IMR-90 (cell line): ENCODE results near the gene HAUS3. TPM values are rescaled to one million over a fixed set of nuclear protein-coding genes. Genes with fewer than 3 reads are reported as not detected.

Experiments used
- ATAC-seq: fragments of 200-7000 bp; cut with Tn5 transposase; 2 replicates; pipeline ENCODE4 v1.9.1; 2020; ENCODE audit warnings: low read depth, mild to moderate bottlenecking, moderate library complexity
- BruUV-seq: library from RNA; stranded (reverse); fragments of 400-500 nt; replicated peaks from 2 replicates; lab custom pipeline; 2021; lab: Mats Ljungman, UMichigan
- CTCF ChIA-PET: fragments of 300-600 bp; formaldehyde crosslinking; extraction: SDS; loops from one replicate; lab custom pipeline; 2021; ENCODE audit warnings: antibody characterized with exemption; lab: Yijun Ruan, JAX
- POLR2A ChIA-PET: fragments of 300-600 bp; sonication (Branson Sonifier 250); formaldehyde crosslinking; loops from one replicate; lab custom pipeline; 2022; ENCODE audit warnings: antibody characterized with exemption; ENCODE audit not compliant: unreplicated experiment; lab: Charles Lee
- DNase-seq: peaks from one replicate; pipeline ENCODE4 v3.0.0; 2013
- H2AFZ ChIP-seq: replicated peaks from 2 replicates; pipeline ENCODE3; 2013; ENCODE audit warnings: low read length, mild to moderate bottlenecking; ENCODE audit not compliant: poor library complexity
- H2AK5ac ChIP-seq: 2 replicates; pipeline ENCODE4 v1.6.1; 2013; ENCODE audit warnings: low read depth, low read length, inconsistent platforms
- H2AK9ac ChIP-seq: replicated peaks from 2 replicates; pipeline ENCODE3; 2013; ENCODE audit warnings: mild to moderate bottlenecking, low read depth, low read length, moderate library complexity; ENCODE audit not compliant: poor library complexity
- H2BK120ac ChIP-seq: 2 replicates; pipeline ENCODE4 v1.6.1; 2013; ENCODE audit warnings: low read depth, low read length, inconsistent platforms
- H2BK15ac ChIP-seq: 3 replicates; pipeline ENCODE4 v1.6.1; 2013; ENCODE audit warnings: low read depth, low read length, inconsistent platforms
- H2BK20ac ChIP-seq: 2 replicates; pipeline ENCODE4 v1.6.1; 2013; ENCODE audit warnings: low read depth, mild to moderate bottlenecking, inconsistent platforms, low read length, moderate library complexity
- H2BK5ac ChIP-seq: 2 replicates; pipeline ENCODE4 v1.6.1; 2013; ENCODE audit warnings: mild to moderate bottlenecking, low read depth, low read length, inconsistent platforms; ENCODE audit not compliant: poor library complexity, severe bottlenecking
- H3K14ac ChIP-seq: replicated peaks from 2 replicates; pipeline ENCODE4 v1.6.1; 2013; ENCODE audit warnings: low read depth, low read length, inconsistent platforms
- H3K18ac ChIP-seq: 2 replicates; pipeline ENCODE4 v1.6.1; 2013; ENCODE audit warnings: low read depth, low read length, control low read depth
- H3K23ac ChIP-seq: 2 replicates; pipeline ENCODE4 v1.6.1; 2013; ENCODE audit warnings: low read depth, low read length, inconsistent platforms
- H3K27ac ChIP-seq: 2 replicates; pipeline ENCODE4 v1.5.1; 2013; ENCODE audit warnings: mild to moderate bottlenecking, control low read depth, low read length; ENCODE audit not compliant: insufficient read depth
- H3K27me3 ChIP-seq: 2 replicates; pipeline ENCODE4 v1.6.1; 2013; ENCODE audit warnings: low read length; ENCODE audit not compliant: control insufficient read depth, insufficient read depth
- H3K36me3 ChIP-seq: 2 replicates; pipeline ENCODE4 v1.6.1; 2013; ENCODE audit warnings: low read length, mixed read lengths; ENCODE audit not compliant: control insufficient read depth, insufficient read depth
- H3K4ac ChIP-seq: 2 replicates; pipeline ENCODE4 v1.6.1; 2013; ENCODE audit warnings: low read depth, low read length, inconsistent platforms
- H3K4me1 ChIP-seq: 2 replicates; pipeline ENCODE4 v1.6.1; 2013; ENCODE audit warnings: low read length, mixed read lengths; ENCODE audit not compliant: control insufficient read depth, insufficient read depth
- H3K4me2 ChIP-seq: 2 replicates; pipeline ENCODE4 v1.6.1; 2013; ENCODE audit warnings: low read depth, mild to moderate bottlenecking, control low read depth, low read length, moderate library complexity
- H3K4me3 ChIP-seq: 2 replicates; pipeline ENCODE4 v1.5.1; 2013; ENCODE audit warnings: low read depth, mild to moderate bottlenecking, control low read depth, low read length, moderate library complexity; ENCODE audit not compliant: insufficient read depth
- H3K56ac ChIP-seq: 2 replicates; pipeline ENCODE4 v1.6.1; 2013; ENCODE audit warnings: low read length, inconsistent platforms; ENCODE audit not compliant: insufficient read depth; ENCODE audit errors: extremely low read depth
- H3K79me1 ChIP-seq, 2 experiments: 2 replicates each; pipeline ENCODE4 v1.6.1; 2013; ENCODE audit warnings: low read length in 2 of 2, inconsistent platforms in 1 of 2, low read depth in 1 of 2
- H3K9ac ChIP-seq: 2 replicates; pipeline ENCODE4 v1.6.1; 2013; ENCODE audit warnings: low read depth, low read length, control low read depth
- H3K9me1 ChIP-seq: 2 replicates; pipeline ENCODE4 v1.6.1; 2013; ENCODE audit warnings: low read length, inconsistent platforms; ENCODE audit not compliant: insufficient read depth
- H3K9me3 ChIP-seq: 2 replicates; pipeline ENCODE4 v1.6.1; 2013; ENCODE audit warnings: low read length; ENCODE audit not compliant: control insufficient read depth, insufficient read depth
- H4K20me1 ChIP-seq: 2 replicates; pipeline ENCODE4 v1.6.1; 2013; ENCODE audit warnings: low read length, inconsistent platforms; ENCODE audit not compliant: insufficient read depth
- H4K5ac ChIP-seq: 2 replicates; pipeline ENCODE4 v1.6.1; 2013; ENCODE audit warnings: mild to moderate bottlenecking, low read depth, low read length, control low read depth
- H4K8ac ChIP-seq, 2 experiments: 2 replicates each; pipeline ENCODE4 v1.6.1; 2013; ENCODE audit warnings: low read depth in 2 of 2, low read length in 2 of 2, control low read depth in 1 of 2, inconsistent platforms in 1 of 2
- H4K91ac ChIP-seq: 2 replicates; pipeline ENCODE4 v1.6.1; 2013; ENCODE audit warnings: low read depth, low read length, inconsistent platforms; ENCODE audit not compliant: insufficient read depth
- BHLHE40 ChIP-seq: fragments of 150-350 bp; IDR thresholded peaks from 2 replicates; pipeline ENCODE4 v1.6.1; 2016; ENCODE audit warnings: mild to moderate bottlenecking, low read depth, low read length
- CEBPB ChIP-seq: IDR thresholded peaks from 2 replicates; pipeline ENCODE4 v1.6.1; 2012; ENCODE audit warnings: low read depth, low read length, improper control_type of control experiment
- FOS ChIP-seq: fragments of 150-350 bp; IDR thresholded peaks from 2 replicates; pipeline ENCODE4 v1.6.1; 2016; ENCODE audit warnings: low read depth, low read length
- MAFK ChIP-seq: IDR thresholded peaks from 2 replicates; pipeline ENCODE4 v1.6.1; 2012; ENCODE audit warnings: low read depth, low read length, improper control_type of control experiment
- MAZ ChIP-seq: IDR thresholded peaks from 2 replicates; pipeline ENCODE4 v1.6.1; 2012; ENCODE audit warnings: low read depth, mild to moderate bottlenecking, low read length, improper control_type of control experiment, moderate library complexity, borderline replicate concordance
- MXI1 ChIP-seq: IDR thresholded peaks from 2 replicates; pipeline ENCODE4 v1.6.1; 2012; ENCODE audit warnings: low read depth, mild to moderate bottlenecking, low read length, moderate library complexity, borderline replicate concordance
- NFE2L2 ChIP-seq: fragments of 150-350 bp; IDR thresholded peaks from 2 replicates; pipeline ENCODE4 v1.6.1; 2016; ENCODE audit warnings: low read depth, mild to moderate bottlenecking, low read length
- POLR2A ChIP-seq: IDR thresholded peaks from 2 replicates; pipeline ENCODE4 v1.6.1; 2012; ENCODE audit warnings: mild to moderate bottlenecking, low read depth, low read length
- RCOR1 ChIP-seq: IDR thresholded peaks from 2 replicates; pipeline ENCODE4 v1.6.1; 2012; ENCODE audit warnings: mild to moderate bottlenecking, low read length, improper control_type of control experiment; ENCODE audit not compliant: insufficient replicate concordance
- RFX5 ChIP-seq: IDR thresholded peaks from 2 replicates; pipeline ENCODE4 v1.8.0; 2012; ENCODE audit warnings: low read depth, mild to moderate bottlenecking, low read length, moderate library complexity
- SMC3 ChIP-seq: fragments of 150-350 bp; IDR thresholded peaks from 2 replicates; pipeline ENCODE4 v1.6.1; 2016; ENCODE audit warnings: low read depth, mild to moderate bottlenecking, antibody characterized with exemption, low read length, moderate library complexity
- WGBS, 2 experiments: methylation state at CpG; one replicate each; pipeline versions ENCODE4 v1.1.5 to v1.1.7; 2013; ENCODE audit warnings: missing lambda C conversion rate in 2 of 2; ENCODE audit not compliant: insufficient read length in 1 of 2; ENCODE audit errors: extremely low coverage in 2 of 2; 5-methylcytosine and 5-hydroxymethylcytosine counted together
- dilution Hi-C: fragments of 300-500 bp; cut with HindIII; formaldehyde crosslinking; loops from one replicate; pipeline ENCODE4 v1.14.3; 2018; ENCODE audit warnings: low sequenced_read_pairs; ENCODE audit not compliant: unreplicated experiment
- in situ Hi-C: fragments of 300-500 bp; cut with MboI; formaldehyde crosslinking; loops from 3 replicates; pipeline ENCODE4 v1.14.3; 2019; ENCODE audit warnings: low sequenced_read_pairs, inconsistent platforms, mixed read lengths
- intact Hi-C: fragments of 100-400 bp; cut with micrococcal nuclease; formaldehyde crosslinking; loops from 2 replicates; pipeline ENCODE4 v1.10.0; 2022
- polyA plus RNA-seq, 3 experiments: library from polyadenylated mRNA; depleted of rRNA; stranded (reverse); fragments of >200 nt; gene quantifications; 2 replicates each; pipeline ENCODE4 v1.2.3, GENCODE V29; 2012; ENCODE audit warnings: low replicate concordance in 1 of 3
- total RNA-seq: library from RNA; depleted of rRNA; stranded (reverse); fragments of >200 nt; gene quantifications from 2 replicates; pipeline ENCODE4 v1.2.3, GENCODE V29; 2012
- TF ChIP-seq, protein P1 (sequence below): conservative IDR thresholded peaks from 2 replicates; pipeline ENCODE4 v1.5.1; 2012; ENCODE audit warnings: mild to moderate bottlenecking, low read depth, low read length, improper control_type of control experiment
- TF ChIP-seq, protein P2 (sequence below): fragments of 150-350 bp; IDR thresholded peaks from 2 replicates; pipeline ENCODE4 v1.6.1; 2016; ENCODE audit warnings: low read depth, mild to moderate bottlenecking, low read length, moderate library complexity, borderline replicate concordance
- TF ChIP-seq, protein P3 (sequence below): fragments of 150-350 bp; IDR thresholded peaks from 2 replicates; pipeline ENCODE4 v1.6.1; 2017; ENCODE audit warnings: mild to moderate bottlenecking, antibody characterized with exemption, low read length, low read depth

Gene HAUS3
- total and polyA plus RNA-seq, 2 of the 4 experiments (the other 2 are of a cell fraction) = 4.3 to 4.8 TPM

GRCh38 chr4:2290488-2290887 lies 48.6 kb upstream of the HAUS3 start:
- intact Hi-C loops = no loop called here
- H2AK5ac ChIP-seq = no peak overlapping the region
- CTCF ChIA-PET = interaction anchor here (0.5 kb wide), 1 partner anchor 101 kb away, joined by 4 read pairs; no protein-coding TSS in a partner anchor
- no peaks in the 10 kb centered on the region for H3K36me3 ChIP-seq
- peaks cover 8% of the 10 kb centered on the region; the same call in 1 of the 2 replicates for H4K20me1 ChIP-seq
- no peak overlapping the region for H4K8ac ChIP-seq
- ATAC-seq = no peak
- H3K14ac ChIP-seq = no peak overlapping the region
- H4K5ac ChIP-seq = no peak overlapping the region
- H2AFZ ChIP-seq = no peak overlapping the region
- peaks cover 2% of the 10 kb centered on the region; the same call in 1 of the 2 replicates for H3K9me1 ChIP-seq
- H3K27ac ChIP-seq = no peak overlapping the region
- 94% methylated on average over 6 of the region's 9 CpGs; no CpG with 5 or more reads in 1 of the 2 experiments for WGBS, 2 experiments
- H2BK20ac ChIP-seq = no peak overlapping the region
- dilution Hi-C loops = no loop called here
- no peak overlapping the region for H2BK120ac ChIP-seq
- no peaks in the 10 kb centered on the region for H3K27me3 ChIP-seq
- POLR2A ChIA-PET = no interaction called here
- H3K23ac ChIP-seq = no peak overlapping the region
- H3K56ac ChIP-seq = no peak overlapping the region
- TF ChIP-seq RCOR1 (no peak), MAFK (no peak), SMC3 (no peak), MAZ (no peak), NFE2L2 (no peak), MXI1 (no peak), POLR2A (no peak), RFX5 (no peak), FOS (no peak), CEBPB (no peak), BHLHE40 (no peak)
- TF ChIP-seq, protein P1, sequence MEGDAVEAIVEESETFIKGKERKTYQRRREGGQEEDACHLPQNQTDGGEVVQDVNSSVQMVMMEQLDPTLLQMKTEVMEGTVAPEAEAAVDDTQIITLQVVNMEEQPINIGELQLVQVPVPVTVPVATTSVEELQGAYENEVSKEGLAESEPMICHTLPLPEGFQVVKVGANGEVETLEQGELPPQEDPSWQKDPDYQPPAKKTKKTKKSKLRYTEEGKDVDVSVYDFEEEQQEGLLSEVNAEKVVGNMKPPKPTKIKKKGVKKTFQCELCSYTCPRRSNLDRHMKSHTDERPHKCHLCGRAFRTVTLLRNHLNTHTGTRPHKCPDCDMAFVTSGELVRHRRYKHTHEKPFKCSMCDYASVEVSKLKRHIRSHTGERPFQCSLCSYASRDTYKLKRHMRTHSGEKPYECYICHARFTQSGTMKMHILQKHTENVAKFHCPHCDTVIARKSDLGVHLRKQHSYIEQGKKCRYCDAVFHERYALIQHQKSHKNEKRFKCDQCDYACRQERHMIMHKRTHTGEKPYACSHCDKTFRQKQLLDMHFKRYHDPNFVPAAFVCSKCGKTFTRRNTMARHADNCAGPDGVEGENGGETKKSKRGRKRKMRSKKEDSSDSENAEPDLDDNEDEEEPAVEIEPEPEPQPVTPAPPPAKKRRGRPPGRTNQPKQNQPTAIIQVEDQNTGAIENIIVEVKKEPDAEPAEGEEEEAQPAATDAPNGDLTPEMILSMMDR = no peak
- TF ChIP-seq, protein P2, sequence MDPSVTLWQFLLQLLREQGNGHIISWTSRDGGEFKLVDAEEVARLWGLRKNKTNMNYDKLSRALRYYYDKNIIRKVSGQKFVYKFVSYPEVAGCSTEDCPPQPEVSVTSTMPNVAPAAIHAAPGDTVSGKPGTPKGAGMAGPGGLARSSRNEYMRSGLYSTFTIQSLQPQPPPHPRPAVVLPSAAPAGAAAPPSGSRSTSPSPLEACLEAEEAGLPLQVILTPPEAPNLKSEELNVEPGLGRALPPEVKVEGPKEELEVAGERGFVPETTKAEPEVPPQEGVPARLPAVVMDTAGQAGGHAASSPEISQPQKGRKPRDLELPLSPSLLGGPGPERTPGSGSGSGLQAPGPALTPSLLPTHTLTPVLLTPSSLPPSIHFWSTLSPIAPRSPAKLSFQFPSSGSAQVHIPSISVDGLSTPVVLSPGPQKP = no peak
- TF ChIP-seq, protein P3, sequence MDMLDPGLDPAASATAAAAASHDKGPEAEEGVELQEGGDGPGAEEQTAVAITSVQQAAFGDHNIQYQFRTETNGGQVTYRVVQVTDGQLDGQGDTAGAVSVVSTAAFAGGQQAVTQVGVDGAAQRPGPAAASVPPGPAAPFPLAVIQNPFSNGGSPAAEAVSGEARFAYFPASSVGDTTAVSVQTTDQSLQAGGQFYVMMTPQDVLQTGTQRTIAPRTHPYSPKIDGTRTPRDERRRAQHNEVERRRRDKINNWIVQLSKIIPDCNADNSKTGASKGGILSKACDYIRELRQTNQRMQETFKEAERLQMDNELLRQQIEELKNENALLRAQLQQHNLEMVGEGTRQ = no peak
- in situ Hi-C loops = no loop called here
- no peak overlapping the region for H2AK9ac ChIP-seq
- BruUV-seq = no TSS peak
- no peak overlapping the region for H4K91ac ChIP-seq
- no peaks in the 10 kb centered on the region for H3K9me3 ChIP-seq
- no peak overlapping the region for H2BK15ac ChIP-seq
- H3K4me1 ChIP-seq = peaks cover 12% of the 10 kb centered on the region
- no peak overlapping the region for H3K18ac ChIP-seq
- no peak overlapping the region for H3K4me3 ChIP-seq
- H3K4ac ChIP-seq = no peak overlapping the region
- H3K4me2 ChIP-seq = no peak overlapping the region
- no peak overlapping the region for H2BK5ac ChIP-seq
- H3K79me1 ChIP-seq = no peaks in the 10 kb centered on the region
- H3K9ac ChIP-seq = no peak overlapping the region
- no peak for DNase-seq
